HepG2 (cell line): Measurements from ENCODE around the gene NBR1. TPM values are rescaled to one million over a fixed set of nuclear protein-coding genes. Genes with fewer than 3 reads are reported as not detected.

Experiments used
- BRD4 ChIP-seq: sonication (generic); formaldehyde crosslinking; IDR thresholded peaks from 2 replicates; pipeline ENCODE4 v1.4.0; 2020; ENCODE audit warnings: missing genetic modification reagents
- CCDC6 ChIP-seq: sonication (generic); formaldehyde crosslinking; IDR thresholded peaks from 2 replicates; pipeline ENCODE4 v1.8.1; 2022; ENCODE audit warnings: mild to moderate bottlenecking, missing genetic modification reagents, moderate library complexity
- FOSL1 ChIP-seq: sonication (generic); formaldehyde crosslinking; IDR thresholded peaks from 2 replicates; pipeline ENCODE4 v1.9.0; 2021; ENCODE audit warnings: missing genetic modification reagents, borderline replicate concordance
- HNRNPLL ChIP-seq: fragments of 200-400 bp; formaldehyde crosslinking; IDR thresholded peaks from 2 replicates; pipeline ENCODE4 v1.6.1; 2017; ENCODE audit warnings: mild to moderate bottlenecking, low read depth, low read length; ENCODE audit not compliant: poor library complexity, severe bottlenecking
- KLF13 ChIP-seq: sonication (generic); formaldehyde crosslinking; IDR thresholded peaks from 2 replicates; pipeline ENCODE4 v1.4.0; 2020; ENCODE audit warnings: mild to moderate bottlenecking, missing genetic modification reagents
- RBFOX2 ChIP-seq: fragments of 200-400 bp; formaldehyde crosslinking; IDR thresholded peaks from 2 replicates; pipeline ENCODE4 v1.6.1; 2017; ENCODE audit warnings: low read depth, mild to moderate bottlenecking, low read length
- RORA ChIP-seq: sonication (generic); formaldehyde crosslinking; IDR thresholded peaks from 2 replicates; pipeline ENCODE4 v1.5.0; 2020; ENCODE audit warnings: mild to moderate bottlenecking, missing genetic modification reagents, moderate library complexity
- ZFY ChIP-seq: sonication (generic); formaldehyde crosslinking; IDR thresholded peaks from 2 replicates; pipeline ENCODE4 v1.4.0; 2020; ENCODE audit warnings: missing genetic modification reagents
- ZMYM3 ChIP-seq: sonication (generic); formaldehyde crosslinking; IDR thresholded peaks from 2 replicates; pipeline ENCODE4 v1.5.1; 2020; ENCODE audit warnings: mild to moderate bottlenecking, missing genetic modification reagents
- ZNF20 ChIP-seq: sonication (generic); formaldehyde crosslinking; IDR thresholded peaks from 2 replicates; pipeline ENCODE4 v1.4.0; 2020; ENCODE audit warnings: mild to moderate bottlenecking, moderate library complexity, missing genetic modification reagents
- ZNF205 ChIP-seq: IDR thresholded peaks from 2 replicates; pipeline ENCODE4 v1.6.1; 2018; ENCODE audit warnings: missing biosample characterization, missing genetic modification reagents
- ZNF331 ChIP-seq: sonication (generic); formaldehyde crosslinking; IDR thresholded peaks from 2 replicates; pipeline ENCODE4 v1.4.0; 2020; ENCODE audit warnings: missing genetic modification reagents
- ZNF33B ChIP-seq: sonication (generic); formaldehyde crosslinking; IDR thresholded peaks from 2 replicates; pipeline ENCODE4 v1.5.1; 2020; ENCODE audit warnings: mild to moderate bottlenecking, missing genetic modification reagents
- ZNF567 ChIP-seq: sonication (generic); formaldehyde crosslinking; IDR thresholded peaks from 2 replicates; pipeline ENCODE4 v1.8.1; 2023; ENCODE audit warnings: mild to moderate bottlenecking, missing genetic modification reagents, borderline replicate concordance
- ZNF589 ChIP-seq: sonication (generic); formaldehyde crosslinking; conservative IDR thresholded peaks from 2 replicates; pipeline ENCODE4 v1.8.0; 2022; ENCODE audit warnings: mild to moderate bottlenecking, moderate library complexity, missing genetic modification reagents
- ZNF724P ChIP-seq: sonication (generic); formaldehyde crosslinking; IDR thresholded peaks from 2 replicates; pipeline ENCODE4 v1.8.0; 2022; ENCODE audit warnings: missing genetic modification reagents, borderline replicate concordance
- polyA plus RNA-seq, 8 experiments: library from polyadenylated mRNA; depleted of rRNA in 3 of 8; stranded (reverse) in 7 of 8; unstranded in 1 of 8; fragments of >200 nt; fragmentation: Illumina TruSeq in 4 of 8; extraction: Trizol in 4 of 8; gene quantifications; 2 replicates each; pipeline versions ENCODE4 v1.2.1 to v1.2.3, GENCODE V29; 2011 to 2016; ENCODE audit warnings: low read depth in 4 of 8, missing spikeins in 1 of 8, mixed read lengths in 1 of 8; ENCODE audit not compliant: insufficient read depth in 1 of 8
- total RNA-seq, 5 experiments: library from RNA; depleted of rRNA; stranded (reverse); fragments of >200 nt; fragmentation: Illumina TruSeq; extraction: Trizol; gene quantifications; 2 replicates each; pipeline ENCODE4 v1.2.3, GENCODE V29; 2016; ENCODE audit warnings: low read depth in 1 of 5
- TF ChIP-seq, protein P1 (sequence below): IDR thresholded peaks from 2 replicates; pipeline ENCODE4 v1.6.1; 2012; ENCODE audit warnings: low read length, improper control_type of control experiment
- TF ChIP-seq, protein P2 (sequence below): sonication (generic); formaldehyde crosslinking; IDR thresholded peaks from 2 replicates; pipeline ENCODE4 v1.4.0; 2020; ENCODE audit warnings: missing genetic modification reagents
- TF ChIP-seq, protein P3 (sequence below): sonication (generic); formaldehyde crosslinking; IDR thresholded peaks from 2 replicates; pipeline ENCODE4 v1.5.0; 2020; ENCODE audit warnings: mild to moderate bottlenecking, missing genetic modification reagents
- TF ChIP-seq, protein P4 (sequence below): sonication (generic); formaldehyde crosslinking; IDR thresholded peaks from 2 replicates; pipeline ENCODE4 v1.5.0; 2020; ENCODE audit warnings: missing genetic modification reagents, mild to moderate bottlenecking, borderline replicate concordance

Gene NBR1
- total and polyA plus RNA-seq, 2 of the 13 experiments (the other 11 are each of a cell fraction or from before 2014, with no cell fraction given), result 51.7 to 121 TPM

DNA sequence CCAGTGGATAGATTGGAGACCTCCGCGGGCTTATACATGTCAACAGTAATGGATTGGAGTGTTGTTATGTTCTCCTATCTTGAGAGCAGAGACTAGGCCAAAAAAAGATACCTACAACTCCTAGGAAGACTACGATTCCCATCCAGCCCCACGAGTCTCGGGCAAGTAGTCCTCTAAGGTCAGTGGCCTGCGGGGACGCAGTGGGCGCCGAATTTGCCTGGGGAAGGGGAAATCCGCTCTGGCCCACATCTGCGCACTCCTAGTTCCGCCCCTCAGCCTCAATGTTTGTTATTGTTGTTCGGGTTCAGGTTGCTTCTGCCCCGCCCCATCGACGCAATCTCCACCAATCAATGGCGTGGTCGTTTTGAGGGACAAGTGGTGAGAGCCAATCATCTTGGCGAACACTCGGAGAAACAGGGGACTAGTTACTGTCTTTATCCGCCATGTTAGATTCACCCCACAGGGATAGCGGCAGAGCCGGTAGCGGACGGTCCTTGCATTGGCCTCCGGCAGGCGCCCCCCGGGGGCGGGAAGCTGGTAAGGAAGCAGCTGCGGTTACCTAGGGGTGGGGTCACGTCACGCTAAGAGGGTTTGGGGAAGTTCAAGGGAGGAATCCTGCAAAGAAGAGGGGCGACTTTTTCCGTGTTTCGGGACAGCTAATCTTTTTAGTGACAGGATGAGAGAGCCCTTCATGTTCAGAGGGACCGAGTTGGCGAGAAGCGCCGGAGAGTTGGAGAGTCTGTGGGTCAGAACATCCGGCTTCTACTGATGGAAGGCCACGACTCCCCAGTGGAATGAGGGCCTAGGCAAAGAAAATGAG is at the start of gene NBR1 (continued):
- TF ChIP-seq, protein P1, sequence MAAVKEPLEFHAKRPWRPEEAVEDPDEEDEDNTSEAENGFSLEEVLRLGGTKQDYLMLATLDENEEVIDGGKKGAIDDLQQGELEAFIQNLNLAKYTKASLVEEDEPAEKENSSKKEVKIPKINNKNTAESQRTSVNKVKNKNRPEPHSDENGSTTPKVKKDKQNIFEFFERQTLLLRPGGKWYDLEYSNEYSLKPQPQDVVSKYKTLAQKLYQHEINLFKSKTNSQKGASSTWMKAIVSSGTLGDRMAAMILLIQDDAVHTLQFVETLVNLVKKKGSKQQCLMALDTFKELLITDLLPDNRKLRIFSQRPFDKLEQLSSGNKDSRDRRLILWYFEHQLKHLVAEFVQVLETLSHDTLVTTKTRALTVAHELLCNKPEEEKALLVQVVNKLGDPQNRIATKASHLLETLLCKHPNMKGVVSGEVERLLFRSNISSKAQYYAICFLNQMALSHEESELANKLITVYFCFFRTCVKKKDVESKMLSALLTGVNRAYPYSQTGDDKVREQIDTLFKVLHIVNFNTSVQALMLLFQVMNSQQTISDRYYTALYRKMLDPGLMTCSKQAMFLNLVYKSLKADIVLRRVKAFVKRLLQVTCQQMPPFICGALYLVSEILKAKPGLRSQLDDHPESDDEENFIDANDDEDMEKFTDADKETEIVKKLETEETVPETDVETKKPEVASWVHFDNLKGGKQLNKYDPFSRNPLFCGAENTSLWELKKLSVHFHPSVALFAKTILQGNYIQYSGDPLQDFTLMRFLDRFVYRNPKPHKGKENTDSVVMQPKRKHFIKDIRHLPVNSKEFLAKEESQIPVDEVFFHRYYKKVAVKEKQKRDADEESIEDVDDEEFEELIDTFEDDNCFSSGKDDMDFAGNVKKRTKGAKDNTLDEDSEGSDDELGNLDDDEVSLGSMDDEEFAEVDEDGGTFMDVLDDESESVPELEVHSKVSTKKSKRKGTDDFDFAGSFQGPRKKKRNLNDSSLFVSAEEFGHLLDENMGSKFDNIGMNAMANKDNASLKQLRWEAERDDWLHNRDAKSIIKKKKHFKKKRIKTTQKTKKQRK, result peak; percentile 31; the same call in 1 of the 2 replicates
- TF ChIP-seq ZNF567 (CRISPR knock-in tag) (peak; percentile 78; the same call in 1 of the 2 replicates), KLF13 (peak; percentile 64; the same call in 1 of the 2 replicates), BRD4 (CRISPR knock-in tag) (no peak), ZNF20 (CRISPR knock-in tag) (no peak), FOSL1 (no peak), ZNF205 (CRISPR knock-in tag) (no peak; the same call in 1 of the 2 replicates), ZNF33B (CRISPR knock-in tag) (0 out of 2 replicates have a peak, but pooled peaks have one; percentile 29), ZNF724P (CRISPR knock-in tag) (peak; percentile 74; the same call in 1 of the 2 replicates), ZFY (CRISPR knock-in tag) (peak; percentile 81), CCDC6 (CRISPR knock-in tag) (no peak), HNRNPLL (peak; percentile 75), RBFOX2 (peak; percentile 81), ZNF589 (CRISPR knock-in tag) (peak; percentile 86), RORA (CRISPR knock-in tag) (0 out of 2 replicates have a peak, but pooled peaks have one; percentile 50), ZNF331 (peak; percentile 56; the same call in 1 of the 2 replicates), ZMYM3 (CRISPR knock-in tag) (0 out of 2 replicates have a peak, but pooled peaks have one; percentile 27)
- TF ChIP-seq, protein P2, sequence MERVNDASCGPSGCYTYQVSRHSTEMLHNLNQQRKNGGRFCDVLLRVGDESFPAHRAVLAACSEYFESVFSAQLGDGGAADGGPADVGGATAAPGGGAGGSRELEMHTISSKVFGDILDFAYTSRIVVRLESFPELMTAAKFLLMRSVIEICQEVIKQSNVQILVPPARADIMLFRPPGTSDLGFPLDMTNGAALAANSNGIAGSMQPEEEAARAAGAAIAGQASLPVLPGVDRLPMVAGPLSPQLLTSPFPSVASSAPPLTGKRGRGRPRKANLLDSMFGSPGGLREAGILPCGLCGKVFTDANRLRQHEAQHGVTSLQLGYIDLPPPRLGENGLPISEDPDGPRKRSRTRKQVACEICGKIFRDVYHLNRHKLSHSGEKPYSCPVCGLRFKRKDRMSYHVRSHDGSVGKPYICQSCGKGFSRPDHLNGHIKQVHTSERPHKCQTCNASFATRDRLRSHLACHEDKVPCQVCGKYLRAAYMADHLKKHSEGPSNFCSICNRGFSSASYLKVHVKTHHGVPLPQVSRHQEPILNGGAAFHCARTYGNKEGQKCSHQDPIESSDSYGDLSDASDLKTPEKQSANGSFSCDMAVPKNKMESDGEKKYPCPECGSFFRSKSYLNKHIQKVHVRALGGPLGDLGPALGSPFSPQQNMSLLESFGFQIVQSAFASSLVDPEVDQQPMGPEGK (CRISPR knock-in tag), result peak; percentile 97
- TF ChIP-seq, protein P3, sequence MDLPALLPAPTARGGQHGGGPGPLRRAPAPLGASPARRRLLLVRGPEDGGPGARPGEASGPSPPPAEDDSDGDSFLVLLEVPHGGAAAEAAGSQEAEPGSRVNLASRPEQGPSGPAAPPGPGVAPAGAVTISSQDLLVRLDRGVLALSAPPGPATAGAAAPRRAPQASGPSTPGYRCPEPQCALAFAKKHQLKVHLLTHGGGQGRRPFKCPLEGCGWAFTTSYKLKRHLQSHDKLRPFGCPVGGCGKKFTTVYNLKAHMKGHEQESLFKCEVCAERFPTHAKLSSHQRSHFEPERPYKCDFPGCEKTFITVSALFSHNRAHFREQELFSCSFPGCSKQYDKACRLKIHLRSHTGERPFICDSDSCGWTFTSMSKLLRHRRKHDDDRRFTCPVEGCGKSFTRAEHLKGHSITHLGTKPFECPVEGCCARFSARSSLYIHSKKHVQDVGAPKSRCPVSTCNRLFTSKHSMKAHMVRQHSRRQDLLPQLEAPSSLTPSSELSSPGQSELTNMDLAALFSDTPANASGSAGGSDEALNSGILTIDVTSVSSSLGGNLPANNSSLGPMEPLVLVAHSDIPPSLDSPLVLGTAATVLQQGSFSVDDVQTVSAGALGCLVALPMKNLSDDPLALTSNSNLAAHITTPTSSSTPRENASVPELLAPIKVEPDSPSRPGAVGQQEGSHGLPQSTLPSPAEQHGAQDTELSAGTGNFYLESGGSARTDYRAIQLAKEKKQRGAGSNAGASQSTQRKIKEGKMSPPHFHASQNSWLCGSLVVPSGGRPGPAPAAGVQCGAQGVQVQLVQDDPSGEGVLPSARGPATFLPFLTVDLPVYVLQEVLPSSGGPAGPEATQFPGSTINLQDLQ (CRISPR knock-in tag), result 0 out of 2 replicates have a peak, but pooled peaks have one; percentile 75
- TF ChIP-seq, protein P4, sequence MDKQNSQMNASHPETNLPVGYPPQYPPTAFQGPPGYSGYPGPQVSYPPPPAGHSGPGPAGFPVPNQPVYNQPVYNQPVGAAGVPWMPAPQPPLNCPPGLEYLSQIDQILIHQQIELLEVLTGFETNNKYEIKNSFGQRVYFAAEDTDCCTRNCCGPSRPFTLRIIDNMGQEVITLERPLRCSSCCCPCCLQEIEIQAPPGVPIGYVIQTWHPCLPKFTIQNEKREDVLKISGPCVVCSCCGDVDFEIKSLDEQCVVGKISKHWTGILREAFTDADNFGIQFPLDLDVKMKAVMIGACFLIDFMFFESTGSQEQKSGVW (CRISPR knock-in tag), result peak; percentile 69; the same call in 1 of the 2 replicates
